DOHH2 (cell line): Measurements from ENCODE around the gene RBAK.
A peak's percentile ranks its signal among the peaks of the same experiment; 100 is the strongest.
"Not testable (repeated sequence)": the region's sequence is repeated elsewhere in the genome, so short reads cannot be mapped to it uniquely, and the experiment has no call there.

Experiments used
- H3F3A ChIP-seq: fragments of 200-600 bp; sonication (generic), shearing (Covaris generic); 2 replicates; pipeline ENCODE4 v1.6.0; 2016; ENCODE audit warnings: antibody characterized with exemption, mild to moderate bottlenecking; ENCODE audit not compliant: control insufficient read depth, insufficient read depth
- H3K27ac ChIP-seq: fragments of 200-600 bp; sonication (generic); 2 replicates; pipeline ENCODE4 v1.5.1; 2014; ENCODE audit warnings: low read depth, mild to moderate bottlenecking, low read length, moderate library complexity
- H3K27me3 ChIP-seq: fragments of 200-600 bp; sonication (generic); 2 replicates; pipeline ENCODE4 v1.6.1; 2014; ENCODE audit warnings: mild to moderate bottlenecking, low read length, mixed read lengths; ENCODE audit not compliant: control insufficient read depth
- H3K36me3 ChIP-seq: fragments of 200-600 bp; sonication (generic); 2 replicates; pipeline ENCODE4 v1.6.1; 2014; ENCODE audit warnings: mild to moderate bottlenecking, low read length, moderate library complexity, mixed read lengths; ENCODE audit not compliant: control insufficient read depth
- H3K4me1 ChIP-seq: fragments of 200-600 bp; sonication (generic); 2 replicates; pipeline ENCODE4 v1.6.1; 2014; ENCODE audit warnings: mild to moderate bottlenecking, low read length, mixed read lengths; ENCODE audit not compliant: control insufficient read depth
- H3K4me2 ChIP-seq: fragments of 200-600 bp; sonication (generic); 2 replicates; pipeline ENCODE4 v1.6.0; 2014; ENCODE audit warnings: mild to moderate bottlenecking, low read length, moderate library complexity
- H3K4me3 ChIP-seq: fragments of 200-600 bp; sonication (generic); 2 replicates; pipeline ENCODE4 v1.5.1; 2014; ENCODE audit warnings: mild to moderate bottlenecking, low read length, mixed read lengths
- H3K79me2 ChIP-seq: fragments of 200-600 bp; sonication (generic); 2 replicates; pipeline ENCODE4 v1.6.1; 2014; ENCODE audit warnings: mild to moderate bottlenecking, low read length, mixed read lengths; ENCODE audit not compliant: control insufficient read depth
- H3K9me2 ChIP-seq: fragments of 200-600 bp; sonication (generic); replicated peaks from 2 replicates; pipeline ENCODE4 v1.6.1; 2014; ENCODE audit warnings: mild to moderate bottlenecking, low read length, mixed read lengths; ENCODE audit not compliant: control insufficient read depth
- H3K9me3 ChIP-seq: fragments of 200-600 bp; sonication (generic); 2 replicates; pipeline ENCODE4 v1.6.1; 2014; ENCODE audit warnings: antibody characterized with exemption, low read length, mixed read lengths; ENCODE audit not compliant: control insufficient read depth, insufficient read depth
- H4K20me1 ChIP-seq: fragments of 200-600 bp; sonication (generic); 2 replicates; pipeline ENCODE4 v1.6.0; 2014; ENCODE audit warnings: low read depth, mild to moderate bottlenecking, antibody characterized with exemption, low read length, moderate library complexity; ENCODE audit not compliant: control insufficient read depth, insufficient read depth
- CTCF ChIP-seq: fragments of 200-600 bp; sonication (generic); IDR thresholded peaks from one replicate; pipeline ENCODE4 v1.5.1; 2014; ENCODE audit warnings: antibody characterized with exemption, mild to moderate bottlenecking, low read depth, low read length; ENCODE audit not compliant: poor library complexity, severe bottlenecking
- EZH2phosphoT487 ChIP-seq: fragments of 200-600 bp; sonication (generic); IDR thresholded peaks from 2 replicates; pipeline ENCODE4 v1.6.1; 2017; ENCODE audit warnings: borderline replicate concordance, mild to moderate bottlenecking, antibody characterized with exemption, low read length, moderate library complexity, mixed read lengths

Gene RBAK

GRCh38 chr7:5035276-5035675 is 10.4 kb upstream of the RBAK start:
- Histone ChIP-seq H3K36me3 (no peaks in the 10 kb centered on the region), H3K9me2 (no peaks in the 10 kb centered on the region), H3K79me2 (no peaks in the 10 kb centered on the region), H3K27ac (no peak overlapping the region), H3K4me3 (no peak overlapping the region), H3K27me3 (no peaks in the 10 kb centered on the region), H3K9me3 (no peaks in the 10 kb centered on the region), H4K20me1 (no peaks in the 10 kb centered on the region), H3K4me1 (no peaks in the 10 kb centered on the region), H3F3A (no peaks in the 10 kb centered on the region), H3K4me2 (no peak overlapping the region)
- TF ChIP-seq EZH2phosphoT487 (no peak), CTCF (no peak)

GRCh38 chr7:5036446-5036845 is 9.2 kb upstream of the RBAK start:
- H3K4me3 ChIP-seq, result no peak overlapping the region
- no peaks in the 10 kb centered on the region for H3F3A ChIP-seq
- H4K20me1 ChIP-seq, result no peaks in the 10 kb centered on the region
- no peak overlapping the region for H3K27ac ChIP-seq
- H3K9me3 ChIP-seq, result no peaks in the 10 kb centered on the region
- no peak for TF ChIP-seq EZH2phosphoT487
- no peak for TF ChIP-seq CTCF
- H3K4me1 ChIP-seq, result no peaks in the 10 kb centered on the region
- no peak overlapping the region for H3K4me2 ChIP-seq
- H3K27me3 ChIP-seq, result no peaks in the 10 kb centered on the region
- H3K9me2 ChIP-seq, result no peaks in the 10 kb centered on the region
- H3K36me3 ChIP-seq, result no peaks in the 10 kb centered on the region
- H3K79me2 ChIP-seq, result no peaks in the 10 kb centered on the region

GRCh38 chr7:5041047-5041446 is 4.6 kb upstream of the RBAK start:
- peaks cover 3% of the 10 kb centered on the region for H3K36me3 ChIP-seq
- no peak overlapping the region for H3K4me3 ChIP-seq
- H4K20me1 ChIP-seq, result no peaks in the 10 kb centered on the region
- H3K4me1 ChIP-seq, result peaks cover 9% of the 10 kb centered on the region
- TF ChIP-seq EZH2phosphoT487 (no peak), CTCF (no peak)
- no peaks in the 10 kb centered on the region for H3K9me2 ChIP-seq
- peaks cover 4% of the 10 kb centered on the region for H3K79me2 ChIP-seq
- H3F3A ChIP-seq, result no peaks in the 10 kb centered on the region
- no peak overlapping the region for H3K4me2 ChIP-seq
- H3K27me3 ChIP-seq, result no peaks in the 10 kb centered on the region
- H3K9me3 ChIP-seq, result no peaks in the 10 kb centered on the region
- no peak overlapping the region for H3K27ac ChIP-seq

- no peak overlapping the region for H3K4me3 ChIP-seq
- H3K27ac ChIP-seq, result no peak overlapping the region
- H3K9me2 ChIP-seq, result no peaks in the 10 kb centered on the region
- H3F3A ChIP-seq, result no peaks in the 10 kb centered on the region
- no peaks in the 10 kb centered on the region for H3K27me3 ChIP-seq
- H3K4me2 ChIP-seq, result no peak overlapping the region
- TF ChIP-seq CTCF, result no peak
- no peak for TF ChIP-seq EZH2phosphoT487
- H4K20me1 ChIP-seq, result no peaks in the 10 kb centered on the region
- H3K4me1 ChIP-seq, result peaks cover 13% of the 10 kb centered on the region
- H3K79me2 ChIP-seq, result peaks cover 23% of the 10 kb centered on the region
- H3K36me3 ChIP-seq, result peaks cover 25% of the 10 kb centered on the region
- H3K9me3 ChIP-seq, result no peaks in the 10 kb centered on the region
Observed at GRCh38 chr7:5043661-5044060, 2.0 kb upstream of the RBAK start.

GRCh38 chr7:5046397-5046732 is 705 bp downstream of the RBAK start:
- peak overlapping the region; percentile 61 for H3K4me2 ChIP-seq
- peak overlapping the region; percentile 43 for H3K27ac ChIP-seq
- peaks cover 21% of the 10 kb centered on the region for H3K9me3 ChIP-seq
- not testable (repeated sequence) for H3F3A ChIP-seq, H3K27me3 ChIP-seq, H3K9me2 ChIP-seq, H4K20me1 ChIP-seq
- H3K36me3 ChIP-seq, result peaks cover 51% of the 10 kb centered on the region
- H3K4me1 ChIP-seq, result peaks cover 13% of the 10 kb centered on the region
- H3K4me3 ChIP-seq, result peak overlapping the region; percentile 80
- peaks cover 46% of the 10 kb centered on the region for H3K79me2 ChIP-seq
